GM18867 (cell line): ENCODE results near the gene S1PR5.
"Not testable (repeated sequence)": the region's sequence is repeated elsewhere in the genome, so short reads cannot be mapped to it uniquely, and the experiment has no call there.

Experiments
- ATAC-seq: cut with Tn5 transposase; IDR thresholded peaks from one replicate; pipeline ENCODE4 v1.9.1; 2021; ENCODE audit warnings: mild to moderate bottlenecking, moderate library complexity; ENCODE audit not compliant: unreplicated experiment

Gene S1PR5

DNA sequence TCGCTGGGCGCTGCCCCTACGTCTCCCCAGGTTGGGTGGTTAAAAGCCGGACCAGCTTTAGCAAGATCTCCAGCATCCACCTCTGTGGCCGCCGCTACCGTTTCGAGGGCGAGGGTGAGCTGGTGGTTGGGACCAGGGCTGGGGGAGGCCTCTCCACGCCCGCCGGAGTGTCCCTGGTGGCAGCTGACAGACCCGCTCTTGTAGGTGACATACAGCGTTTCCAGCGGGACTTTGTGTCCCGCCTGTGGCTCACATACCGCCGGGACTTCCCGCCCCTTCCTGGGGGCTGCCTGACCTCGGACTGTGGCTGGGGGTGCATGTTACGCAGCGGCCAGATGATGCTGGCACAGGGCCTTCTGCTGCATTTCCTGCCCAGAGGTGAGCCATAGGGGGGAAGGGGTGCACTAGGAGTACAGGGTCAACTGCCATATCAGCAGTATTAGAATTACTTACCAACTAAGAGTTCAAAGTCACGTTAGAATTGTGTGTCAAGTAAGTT, 27.6 kb upstream of the S1PR5 start:
- ATAC-seq, result no peak

DNA sequence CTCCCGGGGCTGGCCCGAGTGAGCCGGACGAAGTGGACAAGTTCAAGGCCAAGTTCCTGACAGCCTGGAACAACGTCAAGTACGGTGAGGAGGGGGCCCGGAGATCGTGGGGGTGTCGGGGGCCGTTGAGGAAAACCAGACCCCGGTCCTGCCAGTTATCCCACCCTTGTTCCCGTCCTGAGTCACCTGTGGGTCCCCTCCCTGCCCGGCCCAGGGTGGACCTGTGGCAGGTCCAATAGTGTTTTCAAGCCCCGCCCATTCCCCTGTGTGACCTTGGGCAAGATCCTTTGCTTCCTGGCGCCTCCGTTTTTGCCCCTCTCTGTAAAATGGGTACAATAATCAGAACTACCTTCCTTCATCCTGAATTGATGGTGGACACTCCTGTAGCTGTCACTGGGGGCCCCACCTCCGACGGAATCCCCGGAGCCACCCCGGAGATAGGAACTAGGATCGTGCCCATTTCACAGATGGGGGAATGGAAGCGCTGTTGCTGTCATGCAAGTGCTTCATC, 27.1 kb upstream of the S1PR5 start:
- no peak for ATAC-seq

DNA sequence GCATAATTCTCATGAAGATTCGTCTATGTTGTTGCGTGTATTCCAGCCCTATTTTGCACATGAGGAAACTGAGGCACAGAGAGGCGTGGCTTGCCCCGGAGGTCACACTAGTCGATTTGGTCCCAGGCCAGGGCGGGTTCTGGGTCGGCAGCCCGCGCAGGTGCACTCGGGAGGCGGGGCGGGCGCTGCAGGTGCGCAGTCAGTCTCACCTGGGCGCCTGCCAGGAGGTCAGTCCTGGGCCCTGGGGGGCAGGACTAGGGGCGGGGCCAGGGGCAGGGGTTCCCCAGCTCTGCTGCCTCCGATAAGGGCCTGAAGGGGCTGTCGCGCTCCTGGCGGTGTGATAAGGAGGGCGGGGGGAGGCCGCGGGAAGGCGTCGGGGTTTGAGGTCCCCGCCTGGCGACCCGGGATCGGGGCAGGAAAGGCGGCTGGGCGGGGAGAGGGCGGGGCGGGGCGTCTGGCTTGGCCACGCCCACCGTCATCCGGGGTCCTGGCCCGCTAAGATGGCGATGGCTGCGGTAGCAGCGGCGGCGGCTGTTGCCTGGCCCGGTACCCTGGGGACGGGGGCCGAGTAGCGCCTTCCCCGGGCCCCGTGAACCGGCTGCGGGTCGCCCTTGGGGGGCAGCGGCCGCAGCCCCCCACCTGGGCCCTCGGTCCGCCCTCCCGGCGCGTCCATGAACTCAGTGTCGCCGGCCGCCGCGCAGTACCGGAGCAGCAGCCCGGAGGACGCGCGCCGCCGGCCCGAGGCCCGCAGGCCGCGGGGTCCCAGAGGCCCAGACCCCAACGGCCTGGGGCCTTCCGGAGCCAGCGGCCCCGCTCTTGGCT, 26.4 kb upstream of the S1PR5 start, which contains the start of gene ATG4D:
Gene ATG4D (plus strand): TSS at position 485 of the 822 bp plus-strand sequence. CDS start 187 bp downstream, at position 672.
- ATAC-seq, result peak; percentile 64

DNA sequence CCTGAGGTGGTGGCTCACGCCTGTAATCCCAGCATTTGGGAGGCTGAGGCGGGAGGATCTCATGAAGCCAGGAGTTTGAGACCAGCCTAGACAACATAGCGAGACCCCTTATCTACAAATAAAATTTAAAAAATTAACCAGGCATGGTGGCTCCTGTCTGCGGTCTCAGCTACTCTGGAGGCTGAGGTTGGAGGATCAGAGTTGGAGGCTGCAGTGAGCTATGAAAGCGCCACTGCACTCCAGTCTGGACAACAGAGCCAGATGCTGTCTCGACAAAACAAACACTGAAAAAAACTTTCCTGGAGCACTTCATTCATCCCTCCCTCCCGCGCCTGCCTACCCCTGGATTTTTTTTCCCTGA, 25.8 kb upstream of the S1PR5 start:
- ATAC-seq, result no peak

DNA sequence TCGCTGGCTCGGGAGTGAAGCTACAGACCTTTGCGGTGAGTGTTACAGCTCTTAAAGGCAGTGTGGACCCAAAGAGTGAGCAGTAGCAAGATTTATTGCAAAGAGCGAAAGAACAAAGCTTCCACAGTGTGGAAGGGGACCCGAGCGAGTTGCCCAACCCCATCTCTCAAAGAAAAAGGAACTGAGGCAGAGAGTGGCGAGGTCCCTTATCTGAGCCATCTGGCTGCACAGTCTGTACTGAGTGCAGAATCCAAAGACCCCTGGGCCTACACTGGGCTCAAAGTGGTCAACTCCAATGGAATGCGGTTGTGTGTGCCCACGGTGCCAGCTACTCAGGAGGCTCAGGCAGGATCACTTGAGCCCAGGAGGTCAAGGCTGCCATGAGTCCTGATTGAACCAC, 21.8 kb upstream of the S1PR5 start:
- ATAC-seq, result not testable (repeated sequence)

DNA sequence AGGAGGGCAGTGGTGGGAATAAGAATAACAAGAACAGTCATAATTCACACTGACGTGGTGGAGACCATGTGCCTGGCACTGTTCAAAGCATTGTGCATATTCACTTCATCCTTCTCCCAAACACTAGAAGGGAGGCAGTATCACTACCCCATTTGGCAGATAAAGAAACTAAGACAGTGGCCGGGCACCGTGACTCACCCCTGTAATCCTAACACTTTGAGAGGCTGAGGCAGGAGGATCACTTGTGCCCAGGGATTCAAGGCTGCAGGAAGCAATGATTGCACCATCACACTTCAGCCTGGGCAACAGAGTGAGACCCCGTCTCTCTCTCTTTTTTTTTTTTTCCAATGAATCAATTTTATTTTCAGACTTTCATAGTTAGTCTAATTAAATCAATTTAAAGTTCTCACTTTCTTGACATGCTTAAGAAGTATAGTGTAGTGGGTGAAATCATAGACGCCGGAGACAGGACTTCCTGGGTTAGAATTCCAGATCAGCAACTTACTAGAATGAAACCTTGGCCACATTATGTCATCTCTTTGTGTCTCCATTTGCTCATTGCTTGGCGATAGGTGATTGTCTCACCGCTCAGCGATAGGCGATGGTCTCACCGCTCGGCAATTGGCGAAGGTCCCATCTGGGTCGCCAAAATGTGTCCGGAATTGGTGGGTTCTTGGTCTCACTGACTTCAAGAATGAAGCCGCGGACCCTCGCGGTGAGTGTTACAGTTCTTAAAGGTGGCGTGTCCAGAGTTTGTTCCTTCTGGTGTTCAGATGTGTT, 21.1 kb upstream of the S1PR5 start:
- no peak for ATAC-seq

DNA sequence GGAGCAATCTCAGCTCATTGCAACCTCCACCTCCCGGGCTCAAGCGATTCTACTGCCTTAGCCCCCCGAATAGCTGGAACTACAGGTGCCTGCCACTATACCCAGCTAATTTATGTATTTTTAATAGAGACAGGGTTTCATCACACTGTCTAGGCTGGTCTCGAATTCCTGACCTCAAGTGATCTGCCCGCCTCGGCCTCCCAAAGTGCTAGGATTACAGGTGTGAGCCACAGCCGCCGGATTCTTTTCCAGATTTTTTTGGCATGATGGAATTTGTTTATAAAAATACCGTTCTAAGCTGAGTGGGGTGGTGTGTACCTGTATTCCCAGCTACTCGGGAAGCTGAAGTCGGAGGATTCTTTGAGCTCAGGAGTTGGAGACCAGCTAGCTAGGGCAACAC, 20.4 kb upstream of the S1PR5 start:
- ATAC-seq, result no peak

DNA sequence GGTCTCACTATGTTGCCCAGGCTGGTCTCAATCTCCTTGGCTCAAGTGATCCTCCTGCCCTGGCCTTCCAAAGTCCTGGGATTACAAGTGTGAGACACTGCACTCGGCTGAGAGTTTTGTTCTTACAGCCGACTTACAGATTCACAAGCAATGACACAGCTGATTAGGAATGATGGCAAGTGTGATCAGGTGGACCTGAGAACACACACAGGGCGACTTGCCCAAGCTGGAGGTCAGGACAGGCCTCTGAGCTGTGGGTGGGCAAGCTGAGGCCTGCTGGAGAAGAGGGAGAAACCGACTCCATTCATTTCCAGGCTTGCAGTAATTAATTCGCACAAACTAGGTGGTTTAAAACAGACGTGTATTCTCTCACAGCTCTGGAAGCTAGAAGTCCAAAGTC, 18.4 kb upstream of the S1PR5 start:
- ATAC-seq, result no peak

DNA sequence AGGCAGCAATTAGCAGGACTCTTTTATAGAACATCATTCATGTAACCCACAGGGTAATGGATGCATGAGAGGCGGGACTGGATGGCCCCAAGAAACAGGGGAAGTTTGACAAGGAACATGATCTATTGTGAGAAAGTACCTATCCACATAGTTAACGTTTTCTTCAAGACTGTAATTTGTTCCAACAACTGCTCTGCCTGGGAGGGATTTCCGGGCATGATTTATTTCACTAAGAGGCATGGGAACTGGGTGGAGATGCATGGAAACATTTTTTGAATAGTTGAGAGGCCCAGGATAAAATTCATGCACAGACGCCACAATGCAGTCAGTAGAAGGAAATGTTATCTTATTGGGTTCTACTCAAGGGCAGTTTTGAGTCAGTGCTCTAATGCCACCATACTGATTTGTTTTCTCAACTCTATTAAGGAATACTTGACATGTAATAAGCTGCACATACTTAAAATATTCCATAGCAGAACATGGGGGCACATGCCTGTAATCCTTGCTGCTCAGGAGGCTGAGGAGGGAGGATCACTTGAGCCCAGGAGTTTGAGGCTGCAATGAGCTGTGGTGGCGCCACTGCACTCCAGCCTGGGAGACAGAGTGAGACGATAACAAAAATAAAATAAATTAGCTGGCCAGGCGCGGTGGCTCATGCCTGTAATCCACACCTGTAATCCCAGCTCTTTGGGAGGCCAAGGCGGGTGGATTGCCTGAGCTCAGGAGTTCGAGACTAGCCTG, 16.6 kb upstream of the S1PR5 start:
- ATAC-seq, result no peak

DNA sequence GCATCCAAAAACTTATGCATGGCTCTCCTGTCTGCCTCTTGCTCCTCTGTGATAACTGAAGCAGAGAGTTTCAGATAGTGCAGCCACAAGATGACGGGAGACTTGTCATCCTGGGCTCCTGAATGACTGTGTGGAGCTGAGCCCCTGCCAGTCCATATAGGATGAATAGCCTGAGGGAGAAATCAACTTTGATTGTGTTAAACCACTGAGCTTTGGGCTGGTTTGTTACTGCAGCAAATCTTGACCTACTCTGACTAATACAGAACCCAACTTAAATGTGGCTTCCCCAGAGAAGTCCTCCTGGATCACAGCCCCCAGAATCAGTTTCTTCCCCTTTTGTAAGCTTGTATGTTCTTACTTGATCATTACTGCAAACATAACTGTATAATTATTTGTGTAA, 15.2 kb upstream of the S1PR5 start:
- ATAC-seq, result no peak

DNA sequence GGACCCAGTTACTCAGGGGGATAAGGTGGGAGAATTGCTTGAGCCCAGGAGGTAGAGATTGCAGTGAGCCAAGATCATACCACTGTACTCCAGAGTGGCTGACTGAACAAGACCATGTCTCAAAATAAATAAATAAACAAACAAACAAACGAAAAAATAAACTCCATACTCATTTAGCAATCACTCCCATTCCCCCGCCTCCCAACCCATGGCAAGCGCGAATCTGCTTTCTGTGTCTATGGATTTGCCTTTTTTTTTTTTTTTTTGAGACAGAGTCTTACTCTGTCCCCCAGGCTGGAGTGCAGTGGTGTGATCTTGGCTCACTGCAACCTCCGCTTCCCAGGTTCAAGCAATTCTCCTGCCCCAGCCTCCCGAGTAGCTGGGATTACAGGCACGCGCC, 9.6 kb upstream of the S1PR5 start:
- ATAC-seq, result not testable (repeated sequence)

DNA sequence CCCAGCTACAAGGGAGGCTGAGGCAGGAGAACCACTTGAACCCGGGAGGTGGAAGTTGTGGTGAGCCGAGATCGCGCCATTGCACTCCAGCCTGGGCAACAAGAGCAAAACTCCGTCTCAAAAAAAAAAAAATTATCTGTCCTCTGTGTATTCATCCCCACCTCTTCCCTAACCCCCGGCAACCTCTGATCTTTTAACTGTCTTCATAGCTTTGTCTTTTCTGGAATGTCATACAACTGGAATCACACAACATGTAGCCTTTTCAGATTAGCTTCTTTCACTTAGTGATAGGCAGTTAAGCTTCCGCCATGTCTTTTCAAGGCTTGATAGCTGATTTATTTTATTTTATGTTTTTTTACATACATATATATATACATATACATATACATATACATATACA, 8.4 kb upstream of the S1PR5 start:
- no peak for ATAC-seq

DNA sequence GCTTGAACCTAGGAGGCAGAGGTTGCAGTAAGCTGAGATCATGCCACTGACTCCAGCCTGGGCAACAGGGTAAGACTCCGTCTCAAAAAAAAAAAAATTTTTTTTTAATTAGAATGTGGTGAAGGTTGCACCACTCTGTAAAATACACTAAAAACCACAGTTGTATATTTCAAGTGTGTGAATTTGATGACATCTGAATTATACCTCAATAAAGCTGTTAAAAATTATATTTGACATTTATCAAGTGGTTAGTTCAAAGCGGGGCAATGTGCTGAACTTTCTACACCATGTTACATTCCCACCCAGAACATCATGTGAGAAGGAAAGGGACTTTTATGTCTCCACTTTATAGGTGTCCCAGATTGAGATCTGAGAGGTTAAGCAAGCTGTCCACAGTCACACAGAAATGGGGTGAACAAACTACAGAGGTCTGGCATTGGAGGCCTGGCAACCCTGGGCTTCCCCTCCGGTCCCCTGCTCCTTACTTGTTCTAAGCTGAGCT, 5.9 kb upstream of the S1PR5 start:
- no peak for ATAC-seq

DNA sequence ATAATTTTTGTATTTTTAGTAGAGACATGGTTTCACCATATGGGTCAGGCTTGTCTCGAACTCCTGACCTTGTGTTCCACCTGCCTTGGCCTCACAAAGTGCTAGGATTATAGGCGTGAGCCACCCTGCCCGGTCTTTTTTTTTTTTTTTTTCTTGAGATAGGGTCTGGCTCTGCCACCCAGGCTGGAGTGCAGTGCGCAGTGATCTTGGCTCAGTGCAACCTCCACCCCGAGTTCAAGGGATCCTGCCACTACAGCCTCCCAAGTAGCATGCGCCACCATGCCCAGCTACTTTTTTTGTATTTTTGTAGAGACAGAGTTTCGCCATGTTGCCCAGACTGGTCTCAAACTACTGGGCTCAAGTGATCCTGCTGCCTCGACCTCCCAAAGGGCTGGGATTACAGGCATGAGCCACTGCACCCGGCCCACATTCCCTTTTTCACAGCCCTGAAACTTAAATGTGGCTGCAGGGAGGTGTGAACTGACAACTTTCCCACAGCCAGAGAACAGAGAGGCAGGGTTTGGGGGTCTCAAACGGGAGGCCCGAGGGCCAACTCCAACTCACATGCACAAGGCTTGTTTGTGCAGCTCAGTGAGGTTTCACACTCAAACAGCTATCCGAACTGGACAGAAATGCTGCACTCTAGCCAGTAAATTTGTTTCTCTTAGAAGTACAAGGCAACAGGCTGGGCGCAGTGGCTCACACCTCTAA, 4.4 kb upstream of the S1PR5 start:
- no peak for ATAC-seq

DNA sequence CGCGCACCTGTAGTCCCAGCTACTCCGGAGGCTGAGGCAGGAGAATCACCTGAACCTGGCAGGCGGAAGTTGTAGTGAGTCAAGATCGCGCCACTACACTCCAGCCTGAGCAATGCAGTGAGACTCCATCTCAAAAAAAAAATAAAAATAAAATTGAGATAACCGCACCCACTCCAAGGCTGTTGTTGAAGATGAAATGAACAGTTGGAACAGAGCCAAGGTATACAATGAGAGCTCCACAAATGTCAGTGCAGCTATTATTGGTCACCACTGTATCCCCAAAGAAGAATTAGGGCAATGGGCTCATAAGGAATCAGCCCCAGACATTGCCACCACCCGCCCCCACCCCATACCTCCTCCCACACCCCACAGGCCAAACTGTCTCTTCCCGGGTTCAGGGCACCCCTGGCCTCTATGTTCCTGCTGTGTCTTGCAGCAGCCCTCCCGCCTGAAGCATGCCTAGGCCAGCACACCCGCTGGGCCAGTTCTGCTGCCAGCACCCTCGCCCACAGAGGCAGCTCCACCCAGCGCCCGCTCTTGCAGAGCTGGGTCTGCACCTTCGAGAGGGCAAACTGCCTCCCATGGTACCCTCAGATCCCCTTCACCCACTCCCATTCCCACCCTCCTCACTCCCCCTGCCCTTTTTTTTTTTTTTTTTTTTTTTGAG, 3.5 kb upstream of the S1PR5 start:
- no peak for ATAC-seq

DNA sequence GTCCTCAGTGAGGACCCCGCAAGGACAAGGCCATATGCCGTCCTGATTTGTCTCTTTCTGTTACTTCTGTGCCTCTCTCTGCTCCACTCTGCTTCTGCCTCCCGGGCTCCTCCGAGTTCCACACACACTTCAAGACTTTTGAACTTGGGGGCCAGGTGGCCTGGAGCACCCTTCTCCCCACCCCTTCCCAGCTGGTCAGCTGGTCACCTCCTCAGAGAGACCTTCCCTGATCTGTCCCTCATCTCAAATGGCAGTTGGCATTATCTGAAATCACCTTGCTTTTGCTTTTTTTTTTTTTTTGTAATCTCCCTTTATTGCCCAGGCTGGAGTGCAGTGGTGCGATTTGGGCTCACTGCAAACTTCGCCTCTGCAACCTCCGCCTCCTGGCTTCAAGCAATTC, 2.2 kb upstream of the S1PR5 start:
- no peak for ATAC-seq

DNA sequence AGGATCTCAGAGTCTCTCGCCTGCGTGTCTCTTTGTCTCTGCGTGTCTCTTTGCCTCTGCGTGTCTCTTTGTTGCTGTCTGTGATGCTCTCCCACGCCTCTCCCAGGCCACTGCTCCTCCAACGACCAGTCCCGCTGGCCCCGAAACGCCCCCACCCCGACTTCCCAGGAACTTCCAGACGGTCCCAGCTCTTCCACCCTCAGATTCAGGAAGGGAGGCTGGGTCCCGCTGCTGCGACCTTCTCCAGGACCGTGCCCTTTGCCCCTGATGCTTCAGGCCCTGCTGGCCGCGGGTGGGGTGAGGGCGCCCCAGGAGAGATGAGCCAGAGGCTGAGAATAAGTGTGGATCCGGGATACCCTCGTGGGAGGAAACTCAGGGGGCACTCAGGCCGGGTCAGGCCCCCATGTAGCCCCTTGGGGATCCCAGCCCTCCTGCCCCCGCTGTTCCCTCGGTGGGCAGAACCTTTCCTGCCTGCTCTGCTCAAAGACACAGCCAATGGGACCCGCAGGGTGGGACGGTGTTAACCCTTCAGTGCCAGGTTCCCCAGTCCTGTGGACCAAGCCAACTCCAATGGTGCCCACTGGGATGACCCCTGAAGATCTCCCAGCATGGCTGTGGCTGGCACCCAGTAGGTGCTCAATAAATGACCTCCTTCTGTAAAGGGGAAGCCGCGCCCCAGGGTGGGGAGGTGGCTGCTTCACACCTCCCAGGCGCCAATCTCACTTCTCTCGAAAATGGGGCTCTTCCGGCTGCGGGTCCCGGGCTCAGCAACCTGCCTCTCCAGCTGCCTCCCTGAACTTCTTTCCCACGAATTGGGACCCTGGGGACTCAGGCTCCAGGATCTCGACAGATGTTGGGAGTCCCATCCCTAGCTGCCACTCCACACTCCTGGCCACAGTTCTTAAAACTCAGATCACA, 1.5 kb upstream of the S1PR5 start:
- ATAC-seq, result no peak

DNA sequence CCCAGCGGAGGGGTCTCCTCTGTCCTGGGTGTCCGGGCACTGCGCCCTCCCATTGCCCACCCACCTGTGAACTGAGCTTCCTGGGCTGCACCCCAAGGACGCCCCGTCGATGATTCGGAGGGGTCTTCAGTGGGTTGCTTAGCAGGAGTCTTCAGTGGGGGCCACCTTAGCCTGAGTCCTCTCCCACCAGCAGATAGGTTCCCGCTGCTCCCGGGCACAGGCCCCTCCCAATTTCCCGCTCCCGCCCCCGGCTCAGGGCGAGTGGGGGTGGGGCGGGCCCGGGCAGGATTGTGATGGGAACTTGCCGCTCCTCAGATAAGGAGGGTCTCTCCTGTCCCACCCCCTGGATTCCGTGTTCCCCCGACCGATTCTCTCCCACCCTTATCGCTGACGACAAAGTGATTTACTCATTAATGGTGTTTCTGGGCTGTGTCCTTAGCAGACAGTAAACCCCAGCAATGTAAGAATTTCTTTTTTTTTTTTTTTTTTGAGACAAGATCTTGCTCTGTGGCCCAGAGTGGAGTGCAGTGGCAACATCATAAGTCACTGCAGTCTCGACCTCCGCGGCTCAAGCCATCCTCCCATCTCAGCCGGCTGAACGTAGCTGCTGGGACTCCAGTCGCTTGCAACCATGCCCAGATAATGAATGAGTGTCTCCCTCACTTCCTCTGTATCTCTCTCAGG, 655 bp upstream of the S1PR5 start:
- no peak for ATAC-seq
